IMR-90 (cell line): ENCODE data around the gene PCDHGA5. TPM values are rescaled to one million over a fixed set of nuclear protein-coding genes. Genes with fewer than 3 reads are reported as not detected.

Source experiments
- ATAC-seq: fragments of 200-7000 bp; cut with Tn5 transposase; 2 replicates; pipeline ENCODE4 v1.9.1; 2020; ENCODE audit warnings: low read depth, mild to moderate bottlenecking, moderate library complexity
- BruUV-seq: library from RNA; stranded (reverse); fragments of 400-500 nt; replicated peaks from 2 replicates; lab custom pipeline; 2021; lab: Mats Ljungman, UMichigan
- CTCF ChIA-PET: fragments of 300-600 bp; formaldehyde crosslinking; extraction: SDS; loops from one replicate; lab custom pipeline; 2021; ENCODE audit warnings: antibody characterized with exemption; lab: Yijun Ruan, JAX
- POLR2A ChIA-PET: fragments of 300-600 bp; sonication (Branson Sonifier 250); formaldehyde crosslinking; loops from one replicate; lab custom pipeline; 2022; ENCODE audit warnings: antibody characterized with exemption; ENCODE audit not compliant: unreplicated experiment; lab: Charles Lee
- DNase-seq: peaks from one replicate; pipeline ENCODE4 v3.0.0; 2013
- H2AFZ ChIP-seq: replicated peaks from 2 replicates; pipeline ENCODE3; 2013; ENCODE audit warnings: low read length, mild to moderate bottlenecking; ENCODE audit not compliant: poor library complexity
- H2AK5ac ChIP-seq: 2 replicates; pipeline ENCODE4 v1.6.1; 2013; ENCODE audit warnings: low read depth, low read length, inconsistent platforms
- H2AK9ac ChIP-seq: replicated peaks from 2 replicates; pipeline ENCODE3; 2013; ENCODE audit warnings: mild to moderate bottlenecking, low read depth, low read length, moderate library complexity; ENCODE audit not compliant: poor library complexity
- H2BK120ac ChIP-seq: 2 replicates; pipeline ENCODE4 v1.6.1; 2013; ENCODE audit warnings: low read depth, low read length, inconsistent platforms
- H2BK15ac ChIP-seq: 3 replicates; pipeline ENCODE4 v1.6.1; 2013; ENCODE audit warnings: low read depth, low read length, inconsistent platforms
- H2BK20ac ChIP-seq: 2 replicates; pipeline ENCODE4 v1.6.1; 2013; ENCODE audit warnings: low read depth, mild to moderate bottlenecking, inconsistent platforms, low read length, moderate library complexity
- H2BK5ac ChIP-seq: 2 replicates; pipeline ENCODE4 v1.6.1; 2013; ENCODE audit warnings: mild to moderate bottlenecking, low read depth, low read length, inconsistent platforms; ENCODE audit not compliant: poor library complexity, severe bottlenecking
- H3K14ac ChIP-seq: replicated peaks from 2 replicates; pipeline ENCODE4 v1.6.1; 2013; ENCODE audit warnings: low read depth, low read length, inconsistent platforms
- H3K18ac ChIP-seq: 2 replicates; pipeline ENCODE4 v1.6.1; 2013; ENCODE audit warnings: low read depth, low read length, control low read depth
- H3K23ac ChIP-seq: 2 replicates; pipeline ENCODE4 v1.6.1; 2013; ENCODE audit warnings: low read depth, low read length, inconsistent platforms
- H3K27ac ChIP-seq: 2 replicates; pipeline ENCODE4 v1.5.1; 2013; ENCODE audit warnings: mild to moderate bottlenecking, control low read depth, low read length; ENCODE audit not compliant: insufficient read depth
- H3K27me3 ChIP-seq: 2 replicates; pipeline ENCODE4 v1.6.1; 2013; ENCODE audit warnings: low read length; ENCODE audit not compliant: control insufficient read depth, insufficient read depth
- H3K36me3 ChIP-seq: 2 replicates; pipeline ENCODE4 v1.6.1; 2013; ENCODE audit warnings: low read length, mixed read lengths; ENCODE audit not compliant: control insufficient read depth, insufficient read depth
- H3K4ac ChIP-seq: 2 replicates; pipeline ENCODE4 v1.6.1; 2013; ENCODE audit warnings: low read depth, low read length, inconsistent platforms
- H3K4me1 ChIP-seq: 2 replicates; pipeline ENCODE4 v1.6.1; 2013; ENCODE audit warnings: low read length, mixed read lengths; ENCODE audit not compliant: control insufficient read depth, insufficient read depth
- H3K4me2 ChIP-seq: 2 replicates; pipeline ENCODE4 v1.6.1; 2013; ENCODE audit warnings: low read depth, mild to moderate bottlenecking, control low read depth, low read length, moderate library complexity
- H3K4me3 ChIP-seq: 2 replicates; pipeline ENCODE4 v1.5.1; 2013; ENCODE audit warnings: low read depth, mild to moderate bottlenecking, control low read depth, low read length, moderate library complexity; ENCODE audit not compliant: insufficient read depth
- H3K56ac ChIP-seq: 2 replicates; pipeline ENCODE4 v1.6.1; 2013; ENCODE audit warnings: low read length, inconsistent platforms; ENCODE audit not compliant: insufficient read depth; ENCODE audit errors: extremely low read depth
- H3K79me1 ChIP-seq, 2 experiments: 2 replicates each; pipeline ENCODE4 v1.6.1; 2013; ENCODE audit warnings: low read length in 2 of 2, inconsistent platforms in 1 of 2, low read depth in 1 of 2
- H3K9ac ChIP-seq: 2 replicates; pipeline ENCODE4 v1.6.1; 2013; ENCODE audit warnings: low read depth, low read length, control low read depth
- H3K9me1 ChIP-seq: 2 replicates; pipeline ENCODE4 v1.6.1; 2013; ENCODE audit warnings: low read length, inconsistent platforms; ENCODE audit not compliant: insufficient read depth
- H3K9me3 ChIP-seq: 2 replicates; pipeline ENCODE4 v1.6.1; 2013; ENCODE audit warnings: low read length; ENCODE audit not compliant: control insufficient read depth, insufficient read depth
- H4K20me1 ChIP-seq: 2 replicates; pipeline ENCODE4 v1.6.1; 2013; ENCODE audit warnings: low read length, inconsistent platforms; ENCODE audit not compliant: insufficient read depth
- H4K5ac ChIP-seq: 2 replicates; pipeline ENCODE4 v1.6.1; 2013; ENCODE audit warnings: mild to moderate bottlenecking, low read depth, low read length, control low read depth
- H4K8ac ChIP-seq, 2 experiments: 2 replicates each; pipeline ENCODE4 v1.6.1; 2013; ENCODE audit warnings: low read depth in 2 of 2, low read length in 2 of 2, control low read depth in 1 of 2, inconsistent platforms in 1 of 2
- H4K91ac ChIP-seq: 2 replicates; pipeline ENCODE4 v1.6.1; 2013; ENCODE audit warnings: low read depth, low read length, inconsistent platforms; ENCODE audit not compliant: insufficient read depth
- CEBPB ChIP-seq: IDR thresholded peaks from 2 replicates; pipeline ENCODE4 v1.6.1; 2012; ENCODE audit warnings: low read depth, low read length, improper control_type of control experiment
- CHD1 ChIP-seq: IDR thresholded peaks from 2 replicates; pipeline ENCODE4 v1.6.1; 2012; ENCODE audit warnings: low read depth, low read length, improper control_type of control experiment
- MXI1 ChIP-seq: IDR thresholded peaks from 2 replicates; pipeline ENCODE4 v1.6.1; 2012; ENCODE audit warnings: low read depth, mild to moderate bottlenecking, low read length, moderate library complexity, borderline replicate concordance
- NFE2L2 ChIP-seq: fragments of 150-350 bp; IDR thresholded peaks from 2 replicates; pipeline ENCODE4 v1.6.1; 2016; ENCODE audit warnings: low read depth, mild to moderate bottlenecking, low read length
- WGBS, 2 experiments: methylation state at CpG; one replicate each; pipeline versions ENCODE4 v1.1.5 to v1.1.7; 2013; ENCODE audit warnings: missing lambda C conversion rate in 2 of 2; ENCODE audit not compliant: insufficient read length in 1 of 2; ENCODE audit errors: extremely low coverage in 2 of 2; 5-methylcytosine and 5-hydroxymethylcytosine counted together
- dilution Hi-C: fragments of 300-500 bp; cut with HindIII; formaldehyde crosslinking; loops from one replicate; pipeline ENCODE4 v1.14.3; 2018; ENCODE audit warnings: low sequenced_read_pairs; ENCODE audit not compliant: unreplicated experiment
- in situ Hi-C: fragments of 300-500 bp; cut with MboI; formaldehyde crosslinking; loops from 3 replicates; pipeline ENCODE4 v1.14.3; 2019; ENCODE audit warnings: low sequenced_read_pairs, inconsistent platforms, mixed read lengths
- intact Hi-C: fragments of 100-400 bp; cut with micrococcal nuclease; formaldehyde crosslinking; loops from 2 replicates; pipeline ENCODE4 v1.10.0; 2022
- polyA plus RNA-seq, 3 experiments: library from polyadenylated mRNA; depleted of rRNA; stranded (reverse); fragments of >200 nt; gene quantifications; 2 replicates each; pipeline ENCODE4 v1.2.3, GENCODE V29; 2012; ENCODE audit warnings: low replicate concordance in 1 of 3
- total RNA-seq: library from RNA; depleted of rRNA; stranded (reverse); fragments of >200 nt; gene quantifications from 2 replicates; pipeline ENCODE4 v1.2.3, GENCODE V29; 2012
- TF ChIP-seq, protein P1 (sequence below): conservative IDR thresholded peaks from 2 replicates; pipeline ENCODE4 v1.5.1; 2012; ENCODE audit warnings: mild to moderate bottlenecking, low read depth, low read length, improper control_type of control experiment

Gene PCDHGA5
- total and polyA plus RNA-seq, 2 of the 4 experiments (the other 2 are of a cell fraction) = 1.3 to 2.0 TPM

DNA sequence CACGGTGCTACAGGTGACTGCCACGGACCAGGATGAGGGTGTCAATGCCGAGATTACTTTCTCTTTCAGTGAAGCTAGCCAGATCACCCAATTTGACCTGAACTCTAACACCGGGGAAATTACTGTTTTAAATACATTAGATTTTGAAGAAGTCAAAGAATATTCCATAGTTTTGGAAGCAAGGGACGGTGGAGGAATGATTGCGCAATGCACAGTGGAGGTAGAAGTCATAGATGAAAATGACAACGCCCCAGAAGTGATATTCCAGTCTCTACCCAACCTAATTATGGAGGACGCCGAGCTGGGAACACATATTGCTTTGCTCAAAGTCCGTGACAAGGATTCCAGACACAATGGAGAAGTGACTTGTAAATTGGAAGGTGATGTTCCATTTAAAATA is 24.7 kb downstream of the PCDHGA5 start:
- no peak overlapping the region for H4K91ac ChIP-seq
- H4K8ac ChIP-seq = no peak overlapping the region
- H2BK5ac ChIP-seq = no peak overlapping the region
- no peak overlapping the region for H2BK15ac ChIP-seq
- H4K20me1 ChIP-seq = no peaks in the 10 kb centered on the region
- no CpG with 5 or more reads among the region's 10 CpGs for WGBS, 2 experiments
- CTCF ChIA-PET = no interaction called here
- no peak for TF ChIP-seq CHD1
- TF ChIP-seq, protein P1, sequence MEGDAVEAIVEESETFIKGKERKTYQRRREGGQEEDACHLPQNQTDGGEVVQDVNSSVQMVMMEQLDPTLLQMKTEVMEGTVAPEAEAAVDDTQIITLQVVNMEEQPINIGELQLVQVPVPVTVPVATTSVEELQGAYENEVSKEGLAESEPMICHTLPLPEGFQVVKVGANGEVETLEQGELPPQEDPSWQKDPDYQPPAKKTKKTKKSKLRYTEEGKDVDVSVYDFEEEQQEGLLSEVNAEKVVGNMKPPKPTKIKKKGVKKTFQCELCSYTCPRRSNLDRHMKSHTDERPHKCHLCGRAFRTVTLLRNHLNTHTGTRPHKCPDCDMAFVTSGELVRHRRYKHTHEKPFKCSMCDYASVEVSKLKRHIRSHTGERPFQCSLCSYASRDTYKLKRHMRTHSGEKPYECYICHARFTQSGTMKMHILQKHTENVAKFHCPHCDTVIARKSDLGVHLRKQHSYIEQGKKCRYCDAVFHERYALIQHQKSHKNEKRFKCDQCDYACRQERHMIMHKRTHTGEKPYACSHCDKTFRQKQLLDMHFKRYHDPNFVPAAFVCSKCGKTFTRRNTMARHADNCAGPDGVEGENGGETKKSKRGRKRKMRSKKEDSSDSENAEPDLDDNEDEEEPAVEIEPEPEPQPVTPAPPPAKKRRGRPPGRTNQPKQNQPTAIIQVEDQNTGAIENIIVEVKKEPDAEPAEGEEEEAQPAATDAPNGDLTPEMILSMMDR = no peak
- no peak for TF ChIP-seq NFE2L2
- TF ChIP-seq MXI1 = no peak
- peak; percentile 95 for TF ChIP-seq CEBPB
- DNase-seq (no peak), ATAC-seq (no peak)
- H2AK5ac ChIP-seq = no peak overlapping the region
- POLR2A ChIA-PET = no interaction called here
- peak overlapping the region; percentile 9; the same call in 1 of the 2 replicates for H3K4me2 ChIP-seq
- H3K27ac ChIP-seq = no peak overlapping the region
- BruUV-seq = no TSS peak
- H2AFZ ChIP-seq = no peak overlapping the region
- no peak overlapping the region for H2BK120ac ChIP-seq
- peaks cover 7% of the 10 kb centered on the region in 2 experiments; a peak in 3 of 4 replicates for H3K79me1 ChIP-seq
- H3K14ac ChIP-seq = no peak overlapping the region
- no peak overlapping the region for H3K23ac ChIP-seq
- intact Hi-C loops (no loop called here), dilution Hi-C loops (no loop called here), in situ Hi-C loops (no loop called here)
- peaks cover 19% of the 10 kb centered on the region for H3K36me3 ChIP-seq
- H3K27me3 ChIP-seq = no peaks in the 10 kb centered on the region
- no peak overlapping the region for H3K4ac ChIP-seq
- H4K5ac ChIP-seq = no peak overlapping the region
- H3K9me3 ChIP-seq = peaks cover 50% of the 10 kb centered on the region
- H3K18ac ChIP-seq = no peak overlapping the region
- H3K4me3 ChIP-seq = no peak overlapping the region
- no peak overlapping the region for H2BK20ac ChIP-seq
- H3K56ac ChIP-seq = no peak overlapping the region
- H3K4me1 ChIP-seq = peaks cover 1% of the 10 kb centered on the region; the same call in 1 of the 2 replicates
- H3K9me1 ChIP-seq = no peaks in the 10 kb centered on the region
- no peak overlapping the region for H3K9ac ChIP-seq
- no peak overlapping the region for H2AK9ac ChIP-seq
